Measurements from ENCODE around the gene PARD6B.
A peak's percentile ranks its signal among the peaks of the same experiment; 100 is the strongest.
"Not testable (repeated sequence)": the region's sequence is repeated elsewhere in the genome, so short reads cannot be mapped to it uniquely, and the experiment has no call there.

PARD6B gene

DNA sequence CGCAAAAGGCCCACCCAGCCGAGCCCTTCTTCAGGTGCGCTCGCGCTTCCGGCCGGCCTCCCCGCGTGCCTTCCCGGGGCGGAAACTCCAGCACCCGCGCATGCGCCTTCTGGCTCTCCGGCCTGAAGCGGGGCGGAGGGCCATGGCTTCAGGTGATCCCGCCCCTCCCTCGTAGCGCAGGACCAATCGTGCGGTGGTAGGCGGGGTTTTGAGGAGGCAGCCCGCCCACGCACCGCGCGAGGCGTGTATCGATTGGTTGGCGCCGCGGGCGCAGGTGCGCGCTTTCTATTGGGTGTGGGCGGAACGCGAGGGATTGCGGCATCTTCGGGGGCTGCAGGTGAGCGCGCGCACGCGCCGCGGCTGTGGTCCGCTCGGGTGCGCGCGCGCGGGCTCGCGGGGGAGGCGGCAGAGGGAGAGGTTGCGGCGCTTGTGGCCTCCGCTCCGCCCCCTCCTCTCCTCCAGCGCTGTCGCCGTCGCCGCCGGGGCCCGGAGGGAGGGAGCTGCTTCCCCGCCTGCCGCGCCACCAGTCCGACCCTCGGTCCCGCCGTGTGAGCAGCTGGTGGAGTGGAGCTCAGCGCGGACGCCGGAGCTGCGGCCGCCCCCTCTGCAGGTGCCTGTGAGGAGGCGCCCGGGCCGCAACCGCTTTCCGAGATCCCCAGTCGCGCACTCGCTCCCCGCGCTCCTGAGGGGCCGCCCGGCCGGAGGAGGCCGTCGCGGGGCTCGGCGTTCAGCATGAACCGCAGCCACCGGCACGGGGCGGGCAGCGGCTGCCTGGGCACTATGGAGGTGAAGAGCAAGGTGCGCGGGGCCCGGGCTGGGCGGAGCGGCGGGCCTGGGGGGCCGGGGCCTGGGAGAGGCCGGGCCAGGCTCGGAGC is at the start of gene PARD6B:
Gene PARD6B (plus strand): TSS at position 526 of the 875 bp plus-strand sequence. CDS start 207 bp downstream, at position 733.
- DNase-seq = peak; percentile 99

- DNase-seq = no peak
These were observed 49.3 kb upstream of the PARD6B start for GRCh38 chr20:50682065-50682464.

- DNase-seq = no peak
These were observed 48.3 kb upstream of the PARD6B start for GRCh38 chr20:50682947-50683530.

GRCh38 chr20:50683570-50683969 is 47.8 kb upstream of the PARD6B start:
- no peak for DNase-seq

DNA sequence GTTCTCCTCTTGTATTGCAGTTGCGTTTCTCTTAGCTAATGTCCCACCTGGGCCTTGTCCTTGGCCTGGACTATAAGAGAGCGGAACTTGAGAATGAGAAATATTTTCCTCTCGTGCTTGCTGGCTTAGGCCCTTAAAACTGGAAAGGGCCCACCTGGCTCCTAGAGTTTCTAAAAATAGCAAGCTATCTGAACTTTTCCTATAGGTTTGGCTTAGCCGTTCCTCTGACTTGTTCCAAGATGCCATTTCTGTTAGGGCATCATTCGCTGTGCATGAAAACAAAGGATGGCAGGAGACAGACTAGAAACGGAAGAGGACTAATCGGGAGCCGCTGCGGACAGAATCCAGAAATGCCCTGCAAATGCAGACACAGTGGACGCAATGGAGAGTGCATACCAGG is 44.6 kb upstream of the PARD6B start:
- DNase-seq = no peak

- no peak for DNase-seq
These were observed 43.0 kb upstream of the PARD6B start for GRCh38 chr20:50688256-50688975.

DNA sequence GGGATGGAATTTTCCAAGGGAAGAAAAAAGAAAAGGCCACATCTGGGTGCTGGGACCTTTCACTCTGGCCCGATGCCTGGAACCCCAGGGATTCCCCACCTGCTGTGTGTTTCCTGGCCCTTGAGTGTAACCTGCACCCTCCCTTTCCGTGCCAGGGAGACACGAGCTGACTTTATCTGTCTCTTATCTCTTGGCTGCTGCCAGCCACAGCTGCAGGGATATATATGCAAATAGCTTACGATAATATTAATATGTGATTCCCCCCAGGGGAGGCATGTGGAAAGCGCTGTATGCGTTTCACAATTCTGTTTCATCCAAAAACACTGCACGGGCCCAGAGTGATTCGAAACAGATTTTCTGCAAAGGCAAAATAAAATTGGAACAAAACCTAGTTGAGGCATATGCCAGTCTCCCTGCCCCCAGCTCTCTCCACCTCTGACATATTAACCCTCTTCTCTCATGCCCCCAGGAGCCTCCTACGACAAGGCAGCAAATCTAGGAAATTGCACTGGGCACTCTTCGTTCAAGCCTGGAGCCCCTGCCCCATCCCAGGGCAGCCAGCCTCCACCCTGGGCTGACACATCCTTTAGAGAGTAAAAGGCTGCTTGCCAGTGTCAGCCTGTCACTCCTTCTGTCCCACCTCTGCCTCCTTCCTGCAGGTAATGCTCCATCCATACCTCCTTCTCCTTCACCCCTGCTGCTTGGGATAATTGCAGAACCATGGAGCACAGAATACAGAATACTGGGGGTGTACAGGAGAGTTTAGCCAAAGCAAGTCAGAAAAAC is 41.3 kb upstream of the PARD6B start:
- DNase-seq = no peak

DNA sequence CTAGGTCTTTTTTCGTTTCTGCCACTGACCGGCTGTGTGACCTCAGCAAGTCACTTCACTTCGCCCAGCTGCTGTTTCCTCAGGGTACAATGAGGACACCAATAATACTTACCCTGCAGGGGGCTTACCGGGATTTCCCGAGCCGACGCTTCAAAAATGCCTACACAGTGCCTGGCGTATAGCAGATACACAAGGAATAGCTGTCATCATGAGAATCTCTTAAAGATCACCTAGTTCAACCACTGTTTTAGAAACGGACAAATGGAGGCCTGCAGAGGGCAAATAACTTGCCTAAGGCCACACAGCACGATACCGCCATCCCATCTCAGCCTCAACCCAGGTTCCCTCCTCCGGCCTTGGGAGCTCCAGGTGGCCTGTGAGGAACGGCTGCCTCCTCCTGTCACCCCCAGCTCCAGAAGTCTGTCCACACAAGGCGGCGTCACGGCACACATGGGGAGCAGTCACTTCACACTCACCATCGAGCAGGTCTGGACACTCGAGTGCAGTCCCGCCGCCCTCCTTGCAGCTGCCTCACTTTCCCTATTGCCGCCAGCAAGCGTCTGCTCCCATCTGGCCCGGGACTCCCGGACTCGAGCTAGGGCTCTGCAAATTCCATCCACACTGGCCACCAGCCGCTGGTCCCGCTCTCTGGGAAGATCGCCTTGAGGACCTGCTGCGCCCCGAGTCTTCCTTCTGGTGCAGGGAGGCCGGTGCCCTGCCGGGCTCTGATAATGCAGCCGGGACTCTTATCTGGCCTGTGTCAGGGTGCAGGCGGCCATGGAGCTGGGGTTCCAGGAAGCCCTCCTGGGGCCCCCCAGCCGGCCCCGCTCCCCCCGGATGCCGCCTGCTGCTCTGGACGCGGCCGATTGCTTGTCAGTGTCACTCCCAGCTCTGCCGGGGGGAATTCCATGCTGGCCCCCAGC is 40.5 kb upstream of the PARD6B start, which contains the start of gene RIPOR3:
Gene RIPOR3 (minus strand): TSS at position 893 of the 923 bp plus-strand sequence. CDS start 414 bp downstream, at position 479.
- DNase-seq = no peak

- no peak for DNase-seq
These were observed 39.5 kb upstream of the PARD6B start for GRCh38 chr20:50691573-50692551.

DNA sequence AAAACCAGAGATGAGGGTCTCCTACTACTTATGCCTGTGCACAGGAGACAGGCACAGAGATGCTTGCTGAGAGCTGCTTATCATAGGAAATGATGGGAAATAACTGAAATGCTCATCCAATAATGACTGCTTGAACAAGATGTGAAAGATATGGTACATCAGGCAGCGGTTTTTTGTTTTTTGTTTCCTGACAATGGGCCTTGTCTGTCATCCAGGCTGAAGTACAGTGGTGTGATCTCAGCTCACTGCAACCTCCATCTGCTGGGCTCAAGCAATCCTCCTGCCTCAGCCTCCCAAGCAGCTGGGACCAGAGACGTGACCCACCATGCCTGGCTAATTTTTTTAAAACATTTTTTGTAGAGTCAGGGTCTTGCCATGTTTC is 38.8 kb upstream of the PARD6B start:
- DNase-seq = no peak

DNA sequence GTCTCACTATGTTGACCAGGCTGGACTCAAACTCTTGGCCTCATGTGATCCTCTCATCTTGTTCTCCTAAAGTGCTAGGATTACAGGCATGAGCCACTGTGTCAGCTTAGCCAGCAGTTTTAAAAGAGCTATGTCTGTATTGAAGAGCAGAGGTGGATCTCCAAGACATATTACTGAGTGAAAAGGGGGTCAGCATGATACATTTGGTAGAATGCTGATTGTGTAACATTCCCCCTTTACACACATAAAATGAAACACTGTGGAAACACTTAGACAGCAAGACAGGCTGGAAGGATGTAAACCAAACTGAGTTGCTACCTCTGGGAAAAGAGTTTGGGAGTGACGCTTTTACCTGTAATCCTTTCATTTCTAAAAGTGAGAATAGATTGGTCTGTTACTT is 38.4 kb upstream of the PARD6B start:
- no peak for DNase-seq

DNA sequence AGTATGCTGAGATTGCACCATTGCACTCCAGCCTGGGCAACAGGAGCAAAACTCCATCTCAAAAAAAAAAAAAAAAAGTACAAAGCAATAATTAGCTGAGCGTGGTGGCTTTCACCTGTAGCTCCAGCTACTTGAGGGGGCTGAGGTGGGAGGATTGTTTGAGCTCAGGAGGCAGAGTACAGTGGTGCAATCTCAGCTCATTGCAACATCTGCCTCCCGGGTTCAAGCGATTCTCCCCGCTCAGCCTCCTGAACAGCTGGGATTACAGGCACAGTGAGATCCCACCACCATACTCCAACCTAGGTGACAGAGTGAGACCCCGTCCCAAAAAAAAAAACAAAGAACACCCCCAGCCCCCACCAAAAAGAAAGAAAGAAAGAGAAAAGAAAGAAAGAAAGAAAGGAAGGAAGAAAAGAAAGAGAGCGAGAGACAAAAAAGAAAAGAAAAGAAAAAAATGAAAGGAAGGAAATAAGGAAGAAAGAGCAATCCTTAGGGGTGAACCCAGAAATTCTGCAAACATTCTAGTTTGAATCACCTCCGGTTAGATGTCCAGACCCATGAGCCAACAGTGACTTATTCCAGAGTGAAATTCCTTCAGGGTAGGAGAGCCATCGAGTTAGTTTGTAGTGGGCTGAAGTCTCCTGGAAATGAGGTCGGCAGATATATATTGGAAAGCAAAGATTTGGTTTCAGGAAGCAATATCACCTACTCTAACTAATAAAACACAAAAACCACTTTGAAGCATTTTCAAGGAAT is 36.8 kb upstream of the PARD6B start:
- no peak for DNase-seq

- no peak for DNase-seq
These were observed 36.1 kb upstream of the PARD6B start for GRCh38 chr20:50695135-50695872.

- DNase-seq = not testable (repeated sequence)
These were observed 33.1 kb upstream of the PARD6B start for GRCh38 chr20:50698255-50698654.

GRCh38 chr20:50699688-50700087 is 31.7 kb upstream of the PARD6B start:
- no peak for DNase-seq

GRCh38 chr20:50701041-50701963 is 30.1 kb upstream of the PARD6B start:
- no peak for DNase-seq

DNA sequence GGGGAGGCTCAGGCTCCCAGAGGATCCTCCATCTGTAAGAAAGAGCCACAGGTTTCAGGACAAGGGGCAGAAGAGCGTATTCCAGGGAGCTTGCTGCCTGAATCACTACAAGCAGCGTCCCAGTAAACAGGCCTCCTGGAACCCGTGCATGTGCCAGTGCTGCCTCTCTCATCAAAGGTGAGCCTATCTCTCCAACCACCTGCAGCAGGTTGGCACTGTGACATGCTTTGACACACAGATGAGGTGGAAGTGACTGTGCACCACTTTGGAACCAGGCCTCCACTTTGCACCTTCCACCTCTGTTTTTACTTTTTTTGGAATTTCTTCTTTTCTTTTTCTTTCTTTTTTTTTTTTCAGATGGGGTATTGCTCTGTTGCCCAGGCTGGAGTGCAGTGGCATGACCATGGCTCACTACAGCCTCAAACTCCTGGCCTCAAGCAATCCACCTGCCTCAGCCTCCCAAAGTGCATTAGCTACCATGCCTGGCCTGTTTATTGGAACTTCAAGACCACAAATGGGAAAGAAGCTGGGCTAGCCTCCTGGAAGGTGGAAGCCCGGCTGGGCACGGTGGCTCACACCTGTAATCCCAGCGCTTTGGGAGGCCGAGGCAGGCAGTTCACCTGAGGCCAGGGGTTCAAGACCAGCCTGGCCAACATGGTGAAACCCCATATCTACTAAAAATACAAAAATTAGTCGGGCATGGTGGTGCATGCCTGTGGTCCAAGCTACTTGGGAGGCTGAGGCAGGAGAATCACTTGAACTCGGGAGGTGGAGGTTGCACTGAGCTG is 27.5 kb upstream of the PARD6B start:
- not testable (repeated sequence) for DNase-seq
